BJ (cell line): ENCODE data around the gene LZTS2. TPM values are rescaled to one million over a fixed set of nuclear protein-coding genes. Genes with fewer than 3 reads are reported as not detected.

Experiments used
- CTCF ChIA-PET: fragments of 350-600 bp; formaldehyde crosslinking; extraction: SDS; loops from one replicate; lab custom pipeline; 2021; ENCODE audit warnings: antibody characterized with exemption, inconsistent platforms; lab: Yijun Ruan, JAX
- POLR2A ChIA-PET: fragments of 300-600 bp; sonication (Branson Sonifier 250); formaldehyde crosslinking; extraction: SDS; loops from one replicate; lab custom pipeline; 2021; ENCODE audit warnings: antibody characterized with exemption; lab: Charles Lee
- DNase-seq: peaks from one replicate; pipeline ENCODE4 v3.0.0-alpha.2; 2011; ENCODE audit warnings: low read depth
- H3K27me3 ChIP-seq: 2 replicates; pipeline ENCODE4 v1.6.0; 2011; ENCODE audit warnings: low read length; ENCODE audit not compliant: control insufficient read depth, insufficient read depth
- H3K36me3 ChIP-seq: 2 replicates; pipeline ENCODE4 v1.5.1; 2011; ENCODE audit warnings: low read length; ENCODE audit not compliant: control insufficient read depth, insufficient read depth
- H3K4me3 ChIP-seq: 2 replicates; pipeline ENCODE4 v1.5.1; 2011; ENCODE audit warnings: low read depth, mild to moderate bottlenecking, control low read depth, low read length
- polyA plus RNA-seq: library from polyadenylated mRNA; depleted of rRNA; stranded (reverse); fragments of >200 nt; gene quantifications from 2 replicates; pipeline ENCODE4 v1.2.3, GENCODE V29; 2011
- TF ChIP-seq, protein P1 (sequence below): IDR thresholded peaks from 2 replicates; pipeline ENCODE4 v1.5.1; 2011; ENCODE audit warnings: low read depth, mild to moderate bottlenecking, control low read depth, inconsistent platforms, low read length, moderate library complexity; ENCODE audit not compliant: insufficient read depth

LZTS2 gene
- polyA plus RNA-seq, 1 experiment = 81.5 TPM

DNA sequence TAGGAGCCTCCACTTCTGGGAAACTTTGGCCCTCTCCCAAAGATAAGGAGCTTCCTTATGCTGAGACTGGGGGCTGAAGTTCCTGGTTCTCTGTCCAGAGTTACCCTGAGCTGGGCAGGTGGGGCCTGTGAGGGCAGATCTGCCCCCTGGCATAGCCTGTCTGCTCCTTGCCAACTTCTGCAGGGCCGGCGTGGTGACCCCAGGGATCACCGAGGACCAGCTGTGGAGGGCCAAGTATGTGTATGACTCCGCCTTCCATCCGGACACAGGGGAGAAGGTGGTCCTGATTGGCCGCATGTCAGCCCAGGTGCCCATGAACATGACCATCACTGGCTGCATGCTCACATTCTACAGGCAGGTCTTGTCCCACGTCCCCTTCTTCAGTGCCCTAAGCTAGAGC lies 35.7 kb downstream of the LZTS2 start:
- H3K36me3 ChIP-seq = peaks cover 46% of the 10 kb centered on the region
- ChIA-PET POLR2A (interaction anchor here (0.5 kb wide), 1 partner anchor 596 kb away, joined by 5 read pairs; no protein-coding TSS in a partner anchor), CTCF (interaction anchor here (1.0 to 27.0 kb wide), 5 partner anchors 10 to 107 kb away, joined by 3 to 676 read pairs (median 4); partner anchors contain the start of gene KAZALD1)
- H3K27me3 ChIP-seq = no peaks in the 10 kb centered on the region
- no peak overlapping the region for H3K4me3 ChIP-seq
- no peak for DNase-seq
- TF ChIP-seq, protein P1, sequence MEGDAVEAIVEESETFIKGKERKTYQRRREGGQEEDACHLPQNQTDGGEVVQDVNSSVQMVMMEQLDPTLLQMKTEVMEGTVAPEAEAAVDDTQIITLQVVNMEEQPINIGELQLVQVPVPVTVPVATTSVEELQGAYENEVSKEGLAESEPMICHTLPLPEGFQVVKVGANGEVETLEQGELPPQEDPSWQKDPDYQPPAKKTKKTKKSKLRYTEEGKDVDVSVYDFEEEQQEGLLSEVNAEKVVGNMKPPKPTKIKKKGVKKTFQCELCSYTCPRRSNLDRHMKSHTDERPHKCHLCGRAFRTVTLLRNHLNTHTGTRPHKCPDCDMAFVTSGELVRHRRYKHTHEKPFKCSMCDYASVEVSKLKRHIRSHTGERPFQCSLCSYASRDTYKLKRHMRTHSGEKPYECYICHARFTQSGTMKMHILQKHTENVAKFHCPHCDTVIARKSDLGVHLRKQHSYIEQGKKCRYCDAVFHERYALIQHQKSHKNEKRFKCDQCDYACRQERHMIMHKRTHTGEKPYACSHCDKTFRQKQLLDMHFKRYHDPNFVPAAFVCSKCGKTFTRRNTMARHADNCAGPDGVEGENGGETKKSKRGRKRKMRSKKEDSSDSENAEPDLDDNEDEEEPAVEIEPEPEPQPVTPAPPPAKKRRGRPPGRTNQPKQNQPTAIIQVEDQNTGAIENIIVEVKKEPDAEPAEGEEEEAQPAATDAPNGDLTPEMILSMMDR = no peak

DNA sequence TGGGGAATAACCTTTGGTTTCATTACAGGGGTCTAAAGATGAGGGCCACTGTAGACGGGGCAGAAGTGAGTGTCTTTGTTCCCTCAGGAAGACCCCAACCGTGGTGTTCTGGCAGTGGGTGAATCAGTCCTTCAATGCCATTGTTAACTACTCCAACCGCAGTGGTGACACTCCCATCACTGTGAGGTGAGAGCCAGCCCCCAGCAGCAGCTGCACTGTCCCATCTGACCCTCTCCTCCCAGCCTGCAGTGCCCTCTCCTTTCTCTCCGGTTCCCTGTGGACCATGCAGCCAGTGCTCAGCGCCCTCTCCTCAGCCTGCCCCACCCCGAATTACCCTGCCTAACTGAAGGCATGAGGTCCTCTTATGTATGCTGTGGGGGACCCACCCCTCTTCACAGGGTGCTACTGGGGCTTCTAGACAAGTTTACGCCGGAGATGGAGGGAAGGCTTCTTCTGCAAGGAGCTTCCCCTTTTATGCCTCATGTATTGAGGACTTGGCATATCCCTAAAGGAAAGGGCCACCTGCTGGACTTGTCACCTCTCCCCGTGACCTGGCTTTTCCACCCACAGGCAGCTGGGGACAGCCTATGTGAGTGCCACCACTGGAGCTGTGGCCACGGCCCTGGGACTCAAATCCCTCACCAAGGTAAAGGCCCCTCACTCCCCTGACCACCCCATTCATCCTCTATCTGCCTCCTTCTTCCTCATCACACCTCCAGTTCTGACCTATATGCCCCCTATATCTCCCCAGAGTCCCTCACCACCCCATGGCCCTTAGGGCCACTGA lies 36.5 kb downstream of the LZTS2 start:
- H3K36me3 ChIP-seq = peaks cover 46% of the 10 kb centered on the region
- ChIA-PET POLR2A (no interaction called here), CTCF (interaction anchor here (0.6 to 27.0 kb wide), 4 partner anchors 9 to 26 kb away, joined by 4 to 676 read pairs (median 99); partner anchors contain the start of gene KAZALD1)
- TF ChIP-seq, protein P1 = no peak
- H3K4me3 ChIP-seq = no peak overlapping the region
- DNase-seq = no peak
- H3K27me3 ChIP-seq = no peaks in the 10 kb centered on the region

DNA sequence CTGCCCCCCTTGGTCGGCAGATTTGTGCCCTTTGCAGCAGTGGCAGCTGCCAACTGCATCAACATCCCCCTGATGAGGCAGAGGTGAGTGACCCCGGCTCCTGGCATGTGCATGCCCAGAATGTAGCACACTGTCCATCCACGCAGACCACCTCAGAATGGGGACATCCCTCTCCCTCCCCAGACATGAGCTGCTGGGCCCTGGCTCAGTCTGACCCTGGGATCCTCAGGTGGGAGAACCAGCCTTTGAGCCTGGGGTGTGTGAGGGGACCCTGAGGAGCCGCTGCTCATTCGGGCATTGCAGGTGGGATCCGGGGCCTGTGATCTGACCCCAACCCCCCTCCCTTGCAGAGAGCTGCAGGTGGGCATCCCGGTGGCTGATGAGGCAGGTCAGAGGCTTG lies 37.1 kb downstream of the LZTS2 start:
- Histone ChIP-seq H3K27me3 (no peaks in the 10 kb centered on the region), H3K36me3 (peaks cover 46% of the 10 kb centered on the region), H3K4me3 (no peak overlapping the region)
- DNase-seq = no peak
- TF ChIP-seq, protein P1 = no peak
- CTCF ChIA-PET = interaction anchor here (0.6 to 27.0 kb wide), 3 partner anchors 9 to 26 kb away, joined by 4 to 676 read pairs (median 194); partner anchors contain the start of gene KAZALD1
- POLR2A ChIA-PET = no interaction called here

DNA sequence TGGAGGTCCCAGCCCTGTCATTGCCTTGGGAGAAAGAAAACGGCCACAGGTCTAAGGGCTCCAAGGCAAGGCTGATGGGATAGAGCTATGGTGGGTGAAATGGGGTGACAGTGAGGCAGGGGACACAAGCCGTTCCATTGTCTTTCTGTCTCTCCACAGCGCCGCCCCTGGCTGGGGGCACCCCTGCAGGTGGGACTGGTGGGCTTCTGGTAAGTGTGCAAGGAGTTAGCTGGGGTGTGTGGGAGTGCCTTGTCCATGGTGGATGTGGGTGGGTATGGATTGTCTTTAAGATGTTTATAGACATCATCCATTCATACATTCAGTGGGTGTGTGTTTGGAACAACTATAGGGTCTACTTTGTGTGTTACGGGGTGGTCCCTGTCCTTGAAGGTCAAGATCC lies 38.9 kb downstream of the LZTS2 start:
- H3K36me3 ChIP-seq = peaks cover 46% of the 10 kb centered on the region
- POLR2A ChIA-PET = no interaction called here
- no peak for DNase-seq
- TF ChIP-seq, protein P1 = no peak
- H3K4me3 ChIP-seq = no peak overlapping the region
- CTCF ChIA-PET = interaction anchor here (0.9 to 27.0 kb wide), 2 partner anchors 24 to 57 kb away, joined by 3 to 676 read pairs; partner anchors contain the start of gene KAZALD1
- no peaks in the 10 kb centered on the region for H3K27me3 ChIP-seq

DNA sequence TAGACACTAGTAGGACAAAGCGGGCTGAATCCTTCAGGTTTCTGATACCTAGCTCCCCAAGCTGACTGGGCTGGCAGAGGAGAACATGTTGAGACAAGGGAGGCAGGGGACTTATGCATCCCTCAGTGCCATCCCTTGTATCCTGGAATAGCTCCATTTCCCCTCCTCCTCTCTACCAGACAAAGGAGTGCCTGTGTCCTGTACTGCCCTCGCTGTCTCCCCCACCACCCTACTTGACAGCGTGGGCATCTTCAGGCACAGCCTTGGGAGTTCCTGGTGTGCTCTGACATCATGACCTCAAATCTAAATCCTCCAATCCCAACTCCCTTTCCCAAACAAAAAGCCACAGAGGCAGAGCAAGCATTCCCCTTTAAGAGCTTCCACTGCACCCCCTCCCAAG lies 40.5 kb downstream of the LZTS2 start:
- TF ChIP-seq, protein P1 = no peak
- ChIA-PET POLR2A (no interaction called here), CTCF (interaction anchor here (0.6 to 27.0 kb wide), 6 partner anchors 9 to 860 kb away, joined by 3 to 676 read pairs (median 4); partner anchors contain the start of genes KAZALD1, PDZD7 and SFXN3)
- Histone ChIP-seq H3K27me3 (no peaks in the 10 kb centered on the region), H3K4me3 (no peak overlapping the region), H3K36me3 (peaks cover 44% of the 10 kb centered on the region)
- DNase-seq = no peak
